GM19438 (cell line): ENCODE data around the gene ATP5IF1.

Experiments
- ATAC-seq: cut with Tn5 transposase; IDR thresholded peaks from one replicate; pipeline ENCODE4 v1.9.1; 2021; ENCODE audit warnings: low read depth; ENCODE audit not compliant: unreplicated experiment

Gene ATP5IF1

DNA sequence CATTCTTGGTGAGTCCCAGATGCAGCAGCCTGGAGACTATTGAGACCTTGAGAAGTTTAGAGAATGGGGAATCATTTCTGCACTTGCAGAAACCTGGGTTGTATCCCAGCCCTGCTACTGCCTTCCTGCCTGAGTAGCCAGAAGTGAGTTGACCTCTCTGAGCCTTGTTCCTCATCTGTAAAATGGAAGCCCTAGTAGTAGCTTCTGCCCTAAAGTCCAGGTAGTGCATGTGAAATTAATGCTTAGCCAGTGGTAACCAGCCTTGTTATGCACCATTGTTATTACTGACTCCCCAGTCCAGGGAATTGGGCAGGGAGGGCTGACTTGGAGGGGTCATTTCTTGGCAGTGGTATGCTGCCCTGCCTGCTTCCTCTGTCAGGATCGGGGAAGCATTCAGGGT, 29.0 kb downstream of the ATP5IF1 start:
- no peak for ATAC-seq

DNA sequence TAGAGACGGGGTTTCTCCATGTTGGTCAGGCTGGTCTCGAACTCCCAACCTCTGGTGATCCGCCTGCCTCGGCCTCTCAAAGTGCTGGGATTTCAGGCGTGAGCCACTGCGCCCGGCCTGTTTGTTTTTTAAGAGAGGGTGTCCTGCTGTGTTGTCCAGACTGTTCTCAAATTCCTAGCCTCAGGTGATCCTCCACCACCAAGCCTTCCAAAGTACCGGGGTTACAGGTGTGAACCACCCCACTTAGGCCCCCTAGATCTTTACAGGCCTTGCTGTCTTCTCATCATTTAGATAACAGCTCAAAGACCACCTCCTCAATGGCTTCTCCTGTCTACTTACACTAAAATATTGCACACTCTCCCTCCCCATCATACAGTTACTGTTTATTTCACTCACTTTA, 29.7 kb downstream of the ATP5IF1 start:
- ATAC-seq: no peak

DNA sequence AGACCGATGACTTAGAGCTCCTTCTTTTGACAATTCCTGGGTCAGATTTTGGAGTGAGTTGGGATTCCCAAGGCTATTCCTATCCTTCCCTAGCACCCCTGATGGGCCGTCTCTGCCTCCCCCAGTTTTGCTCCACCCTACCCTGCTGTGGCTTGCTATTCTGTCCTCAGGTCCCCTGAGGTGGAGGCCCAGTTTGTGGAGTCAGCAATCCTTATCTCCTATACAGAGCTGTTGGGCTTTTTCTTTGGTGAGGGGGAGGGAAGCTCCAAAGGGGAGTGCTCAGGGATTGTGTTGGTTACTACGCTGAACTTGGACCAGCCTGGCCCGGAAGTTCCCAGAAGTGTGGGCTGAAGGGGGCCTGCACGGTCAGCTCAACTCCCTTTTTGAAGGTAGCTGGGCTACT, 31.0 kb downstream of the ATP5IF1 start:
- ATAC-seq: no peak

DNA sequence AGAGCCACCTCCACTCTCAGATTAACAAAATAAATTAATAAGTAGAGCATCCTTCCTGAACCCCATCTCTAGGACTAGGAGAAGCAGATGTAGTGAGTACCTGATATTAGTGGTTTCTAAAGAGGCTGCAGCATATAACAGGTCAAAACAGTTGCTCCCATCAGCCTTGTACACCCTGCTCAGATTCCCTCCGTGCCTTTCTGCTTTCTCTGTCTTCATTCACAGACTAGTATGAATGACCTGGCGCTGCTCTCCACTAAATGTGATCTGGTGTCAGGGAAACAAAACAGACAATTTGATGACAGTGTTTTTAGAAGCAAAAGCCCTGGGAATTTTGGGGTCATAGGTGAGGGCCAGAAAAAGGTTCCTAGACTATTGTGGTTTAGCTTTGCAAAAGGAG, 31.7 kb downstream of the ATP5IF1 start:
- ATAC-seq: no peak

GRCh38 chr1:28269529-28269928, 33.6 kb downstream of the ATP5IF1 start:
- no peak for ATAC-seq

DNA sequence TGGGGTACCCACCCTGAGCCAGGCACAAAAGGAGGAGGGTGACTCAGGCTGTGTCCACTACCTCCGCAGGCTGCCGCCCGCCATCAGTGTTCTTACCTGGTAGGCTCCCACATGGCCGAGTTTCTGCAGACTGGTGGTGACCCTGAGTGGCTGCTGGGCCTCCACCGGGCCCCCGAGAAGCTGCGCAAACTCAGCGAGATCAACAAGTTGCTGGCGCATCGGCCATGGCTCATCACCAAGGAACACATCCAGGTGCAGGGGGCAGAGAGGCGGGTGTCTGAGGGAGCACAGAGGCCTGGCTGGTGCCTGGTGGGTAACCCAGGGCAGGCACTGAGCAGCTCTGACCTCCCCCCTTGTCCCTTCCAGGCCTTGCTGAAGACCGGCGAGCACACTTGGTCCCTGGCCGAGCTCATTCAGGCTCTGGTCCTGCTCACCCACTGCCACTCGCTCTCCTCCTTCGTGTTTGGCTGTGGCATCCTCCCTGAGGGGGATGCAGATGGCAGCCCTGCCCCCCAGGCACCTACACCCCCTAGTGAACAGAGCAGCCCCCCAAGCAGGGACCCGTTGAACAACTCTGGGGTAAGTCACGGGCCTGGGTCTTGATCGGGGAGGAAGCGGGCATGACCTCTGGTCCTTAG, 36.4 kb downstream of the ATP5IF1 start:
- ATAC-seq: no peak

- no peak for ATAC-seq
Measured at GRCh38 chr1:28273216-28273860, 37.4 kb downstream of the ATP5IF1 start.

DNA sequence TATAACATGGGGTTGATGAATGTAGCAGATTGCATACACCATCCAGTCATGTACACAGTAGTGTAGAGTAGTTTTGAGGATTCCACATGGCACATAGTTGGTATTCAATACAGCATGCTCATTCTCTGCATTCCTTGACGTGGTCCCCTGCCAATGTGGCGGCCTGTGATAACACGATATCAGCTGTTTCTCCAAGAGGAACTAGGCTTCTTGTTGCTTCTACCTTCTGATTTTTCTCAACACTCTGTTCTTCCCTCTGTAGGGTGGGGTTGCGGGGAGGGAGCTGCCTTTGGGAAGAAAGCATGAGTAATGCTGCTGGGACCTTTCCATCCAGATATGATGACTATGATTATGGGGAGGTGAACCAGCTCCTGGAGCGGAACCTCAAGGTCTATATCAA, 42.8 kb downstream of the ATP5IF1 start:
- ATAC-seq: no peak

GRCh38 chr1:28279721-28280120, 43.8 kb downstream of the ATP5IF1 start:
- ATAC-seq: no peak

- no peak for ATAC-seq
Measured at GRCh38 chr1:28280501-28280900, 44.6 kb downstream of the ATP5IF1 start.

DNA sequence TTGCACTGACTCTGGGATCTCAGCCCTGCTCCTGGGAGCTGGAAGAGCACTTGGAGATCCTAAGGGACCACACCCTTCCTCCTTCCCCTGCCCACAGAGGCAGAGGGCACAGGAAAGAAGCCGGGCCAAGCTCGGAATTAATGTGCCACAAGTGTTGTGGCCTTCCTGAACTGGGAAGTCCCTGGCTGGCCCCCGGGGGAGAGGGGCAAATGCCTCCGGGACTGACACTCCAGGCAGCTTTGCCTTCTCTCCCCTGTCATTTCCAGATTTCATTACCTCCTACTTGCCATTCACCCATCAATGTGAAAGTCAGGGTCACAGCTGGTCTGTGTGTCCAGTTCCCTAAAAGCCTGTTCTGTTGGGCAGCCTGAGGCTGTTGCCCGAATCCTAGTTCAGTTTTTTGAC, 45.1 kb downstream of the ATP5IF1 start:
- no peak for ATAC-seq

DNA sequence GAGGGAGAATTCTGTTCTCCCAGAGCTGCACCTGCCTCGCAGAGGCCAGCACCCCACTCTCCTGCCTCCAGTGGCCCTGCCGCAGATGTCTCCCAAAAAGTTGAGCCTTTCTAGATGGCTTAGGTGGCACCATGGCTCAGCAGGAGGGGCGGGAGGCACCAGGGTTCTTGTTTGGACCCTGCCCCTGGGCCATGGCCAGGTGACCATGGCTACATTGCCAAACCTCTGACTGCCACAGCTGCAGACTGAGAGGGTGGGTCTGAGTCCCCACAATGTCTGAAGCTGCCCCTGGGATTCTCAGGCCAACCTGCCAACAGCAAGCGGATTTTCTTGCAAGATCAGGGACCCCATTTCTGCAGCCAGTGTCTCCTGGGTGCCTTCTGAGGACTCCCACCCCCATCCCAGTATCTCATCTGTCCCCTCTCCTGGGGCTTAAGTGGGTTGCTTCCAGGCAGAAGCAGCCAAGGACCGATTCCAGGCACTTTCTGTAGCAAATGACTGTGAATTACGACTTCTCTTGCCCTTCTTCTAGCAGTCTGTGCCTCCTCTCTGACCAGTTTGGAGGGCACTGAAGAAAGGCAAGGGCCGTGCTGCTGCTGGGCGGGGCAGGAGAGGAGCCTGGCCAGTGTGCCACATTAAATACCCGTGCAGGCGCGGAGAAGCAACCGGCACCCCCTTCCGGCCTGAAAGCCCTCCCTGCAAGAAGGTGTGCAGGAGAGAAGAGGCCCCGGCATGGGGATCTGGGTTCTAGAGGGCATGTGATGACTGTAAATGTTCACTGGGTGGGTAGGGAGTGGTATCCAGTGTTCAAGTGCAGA, 45.9 kb downstream of the ATP5IF1 start:
- no peak for ATAC-seq

- ATAC-seq: no peak
Measured at GRCh38 chr1:28282426-28283407, 46.8 kb downstream of the ATP5IF1 start.

- no peak for ATAC-seq
Measured at GRCh38 chr1:28286111-28286510, 50.2 kb downstream of the ATP5IF1 start.
